ENCODE measurements around the gene MEF2D. TPM values are rescaled to one million over a fixed set of nuclear protein-coding genes. Genes with fewer than 3 reads are reported as not detected.
A peak's percentile ranks its signal among the peaks of the same experiment; 100 is the strongest.

MEF2D gene
- polyA plus RNA-seq, 1 donor: 102 TPM

DNA sequence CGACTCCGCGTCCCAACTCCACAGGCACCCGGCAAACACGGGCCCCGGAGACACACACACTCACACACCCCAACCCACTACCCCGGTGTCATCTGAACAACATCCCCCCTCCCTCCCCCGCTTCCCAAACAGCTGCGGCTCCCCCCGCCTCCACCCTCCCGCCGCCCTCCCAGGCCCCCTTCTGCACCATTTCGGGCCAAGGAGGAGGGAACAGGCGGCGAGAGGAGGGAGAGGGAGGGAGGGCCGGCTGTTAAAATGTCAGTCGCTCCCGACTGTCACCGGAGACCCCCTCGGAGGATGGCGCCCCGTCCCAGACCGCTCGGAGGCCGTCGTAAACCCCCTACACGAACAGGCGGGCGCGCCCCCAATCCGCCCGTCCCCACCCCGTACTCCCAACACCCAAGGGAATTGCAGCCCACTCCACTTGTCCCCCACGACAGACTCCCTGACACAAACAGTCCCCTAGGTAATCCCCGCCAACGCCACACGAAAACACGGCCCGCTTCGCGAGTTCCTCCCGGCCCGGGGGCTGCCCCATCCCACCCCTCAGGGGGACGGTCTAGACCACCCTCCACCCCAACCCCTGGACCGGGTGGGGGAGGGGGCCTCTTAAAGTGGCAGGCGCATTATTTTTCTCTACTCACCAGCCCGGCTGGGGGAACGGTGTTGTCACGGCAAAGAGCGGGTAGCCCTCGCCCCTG lies 583 bp downstream of the MEF2D start:
- DNase-seq: peak; percentile 86

DNA sequence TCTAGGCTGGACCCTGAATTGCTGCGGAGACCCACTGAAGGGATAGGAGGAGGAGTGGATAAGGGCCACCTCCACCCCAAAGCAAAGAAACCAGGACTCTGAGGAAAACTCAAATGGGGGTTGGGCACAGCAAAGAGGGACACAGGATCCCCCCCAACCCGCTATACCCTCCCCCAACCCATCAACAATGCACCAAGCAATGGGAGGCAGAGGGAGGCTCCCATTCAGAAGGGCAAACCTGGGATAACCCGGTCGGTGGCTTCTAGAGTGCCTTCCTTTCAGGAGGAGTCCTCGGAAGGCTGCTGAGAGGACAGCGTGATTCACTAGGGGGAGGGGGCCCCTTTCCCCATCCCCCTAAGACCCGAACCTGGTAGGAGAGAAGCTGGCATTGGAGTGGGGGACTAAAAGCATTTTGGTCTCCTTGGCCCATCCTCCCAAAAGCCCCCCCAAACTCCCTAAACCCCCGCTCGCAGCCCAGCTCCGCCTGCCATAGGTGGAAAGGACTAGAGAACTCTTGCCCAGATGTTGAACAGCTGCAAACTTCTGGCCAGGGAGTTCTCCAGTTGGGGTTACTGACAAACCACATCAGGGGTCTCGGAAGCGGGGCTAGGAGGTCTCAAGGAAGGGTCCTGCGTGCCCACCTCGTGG lies 1.3 kb downstream of the MEF2D start:
- no peak for DNase-seq

- DNase-seq: no peak
These were observed 2.0 kb downstream of the MEF2D start for GRCh38 chr1:156498432-156499193.

DNA sequence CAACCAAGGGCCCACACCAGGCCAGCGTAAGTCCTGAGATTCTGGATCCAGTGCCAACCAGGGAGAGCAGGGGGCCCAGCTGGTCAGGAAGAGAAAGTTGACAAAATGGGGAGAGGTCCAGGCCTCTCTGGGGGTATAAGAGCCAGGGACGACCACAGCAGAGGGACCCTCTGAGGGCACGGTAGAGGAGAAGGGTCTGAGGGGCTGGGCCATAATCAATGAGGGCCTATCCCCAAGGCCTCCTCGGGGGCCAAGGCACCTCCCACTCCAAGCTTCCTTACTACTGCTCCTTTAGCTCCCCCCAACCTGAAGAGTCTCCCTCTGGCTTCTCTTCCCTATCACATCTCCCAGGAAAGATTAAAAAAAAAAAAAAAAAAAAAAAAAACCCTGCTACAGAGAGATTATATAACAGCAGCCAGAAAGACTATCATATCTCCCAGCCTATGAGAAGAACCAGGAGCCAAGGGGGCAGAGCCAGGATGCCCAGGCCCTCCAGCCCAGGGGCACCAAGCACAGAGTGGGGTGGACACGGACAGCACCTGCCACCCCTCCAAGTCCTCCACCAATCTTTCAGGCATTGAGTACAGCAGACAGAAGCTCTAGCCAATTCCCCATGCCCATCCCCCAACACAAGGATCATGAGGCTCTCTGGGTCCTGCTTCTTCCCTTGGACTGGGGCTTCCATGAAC lies 2.7 kb downstream of the MEF2D start:
- DNase-seq: no peak

- DNase-seq: no peak
These were observed 3.4 kb downstream of the MEF2D start for GRCh38 chr1:156497078-156497742.

- DNase-seq: no peak
These were observed 4.3 kb downstream of the MEF2D start for GRCh38 chr1:156496211-156496761.

DNA sequence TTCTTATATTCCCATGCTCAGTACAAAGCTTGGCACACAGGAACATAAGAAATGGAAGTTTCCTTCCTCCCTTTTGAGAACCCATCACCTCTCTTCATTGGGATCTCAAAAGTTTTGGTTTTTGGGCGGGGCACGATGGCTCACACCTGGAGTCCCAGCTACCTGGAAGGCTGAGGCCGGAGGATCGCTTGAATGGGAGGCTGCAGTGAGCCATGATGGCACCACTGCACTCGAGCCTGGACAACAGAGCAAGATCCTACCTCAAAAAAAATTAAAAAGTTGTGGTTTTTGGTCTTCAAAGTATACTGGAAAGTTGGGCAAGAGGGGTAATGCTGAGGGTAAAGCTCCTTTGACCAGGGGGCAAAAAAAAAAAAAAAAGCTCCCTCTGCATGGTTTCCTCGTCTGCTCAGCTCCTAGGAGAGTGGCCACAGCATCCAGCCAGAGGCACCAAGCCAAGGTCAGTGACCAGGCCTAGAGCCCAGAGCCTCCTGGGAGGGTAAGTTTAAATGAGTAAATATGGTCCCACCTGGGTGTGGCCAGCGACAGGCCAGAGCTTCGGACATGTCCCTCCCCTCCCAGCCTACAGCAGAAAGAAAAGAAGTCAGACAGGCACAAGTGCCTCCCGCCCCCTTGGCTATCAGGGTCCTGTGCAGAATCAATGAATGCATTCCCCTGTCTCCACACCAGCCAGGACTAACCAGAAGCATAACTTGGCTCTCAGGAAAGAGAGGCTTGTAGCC lies 5.0 kb downstream of the MEF2D start:
- no peak for DNase-seq

DNA sequence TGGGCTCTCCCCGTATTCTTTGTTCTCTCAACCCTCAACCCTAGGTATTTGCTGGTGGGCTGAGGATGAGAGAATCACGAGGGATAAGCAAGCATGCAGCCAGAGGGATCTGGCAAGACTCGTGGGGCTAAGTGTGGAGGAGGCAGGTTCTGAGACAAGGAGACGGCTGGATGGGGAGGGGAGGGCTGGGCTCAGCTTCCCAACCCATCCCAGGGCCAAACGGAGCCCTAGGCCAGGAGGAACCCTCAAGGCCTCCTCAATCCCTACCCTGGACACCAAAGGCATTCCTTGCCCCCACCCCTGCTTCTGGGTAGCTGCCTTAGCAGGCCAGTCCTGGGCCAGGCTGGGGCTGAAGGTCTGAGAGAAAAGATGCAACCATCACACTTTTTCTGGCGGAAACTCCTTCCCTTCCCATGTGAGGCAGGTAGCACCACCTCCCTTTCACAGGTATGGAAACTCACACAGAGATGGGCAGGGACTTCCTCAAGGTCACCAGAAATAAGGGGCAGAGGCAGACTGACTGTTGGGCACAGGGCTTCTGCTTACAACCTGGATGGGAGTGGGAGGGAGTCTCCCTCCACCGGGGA lies 6.2 kb downstream of the MEF2D start:
- no peak for DNase-seq

- DNase-seq: no peak
These were observed 6.8 kb downstream of the MEF2D start for GRCh38 chr1:156493742-156494141.

DNA sequence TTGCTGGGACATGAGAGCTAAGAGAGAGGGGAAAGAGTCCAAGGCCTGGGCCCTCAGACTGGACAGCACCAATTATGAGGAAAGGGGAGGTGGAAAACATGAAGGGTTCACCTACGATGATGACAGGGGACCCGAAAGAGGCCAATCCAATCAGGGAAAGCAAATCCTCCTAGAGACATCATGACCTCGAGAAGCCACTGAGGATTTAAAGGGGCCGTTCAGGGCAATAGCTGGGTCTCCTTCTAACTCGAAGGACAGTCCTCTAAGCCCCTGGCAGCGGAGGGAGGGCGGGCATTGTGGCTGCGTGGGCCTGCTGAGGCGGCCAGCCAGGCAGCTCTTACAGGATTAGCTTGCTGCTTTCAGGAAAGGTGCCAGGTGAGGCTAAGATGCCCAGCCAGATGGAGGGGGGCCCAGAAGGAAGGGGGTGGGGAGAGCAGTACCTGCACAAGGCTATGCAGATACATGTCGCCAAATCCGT lies 7.4 kb downstream of the MEF2D start:
- DNase-seq: peak; percentile 59

- no peak for DNase-seq
These were observed 7.9 kb downstream of the MEF2D start for GRCh38 chr1:156492591-156493080.

GRCh38 chr1:156492013-156492590 lies 8.5 kb downstream of the MEF2D start:
- DNase-seq: no peak

- no peak for DNase-seq
These were observed 9.2 kb downstream of the MEF2D start for GRCh38 chr1:156491151-156491949.

- DNase-seq: no peak
These were observed 10.1 kb downstream of the MEF2D start for GRCh38 chr1:156490401-156491032.

DNA sequence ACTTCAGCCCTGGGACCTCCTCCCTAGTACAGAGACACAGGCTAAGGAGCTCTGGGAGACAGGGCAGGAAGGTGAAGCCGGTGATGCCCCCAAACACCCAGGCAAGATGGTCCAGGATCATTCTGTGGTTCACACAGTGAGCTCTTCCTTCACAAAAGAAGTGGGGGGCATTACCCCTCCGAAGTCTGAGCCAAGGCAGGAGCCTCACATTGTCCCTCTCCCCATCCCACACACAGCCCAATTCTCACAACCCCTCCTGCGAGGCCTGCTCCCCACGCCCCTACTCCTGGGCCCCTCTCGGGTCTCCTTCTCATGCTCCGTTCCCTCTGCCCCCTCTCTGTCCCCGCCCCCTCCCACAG lies 10.7 kb downstream of the MEF2D start:
- no peak for DNase-seq

DNA sequence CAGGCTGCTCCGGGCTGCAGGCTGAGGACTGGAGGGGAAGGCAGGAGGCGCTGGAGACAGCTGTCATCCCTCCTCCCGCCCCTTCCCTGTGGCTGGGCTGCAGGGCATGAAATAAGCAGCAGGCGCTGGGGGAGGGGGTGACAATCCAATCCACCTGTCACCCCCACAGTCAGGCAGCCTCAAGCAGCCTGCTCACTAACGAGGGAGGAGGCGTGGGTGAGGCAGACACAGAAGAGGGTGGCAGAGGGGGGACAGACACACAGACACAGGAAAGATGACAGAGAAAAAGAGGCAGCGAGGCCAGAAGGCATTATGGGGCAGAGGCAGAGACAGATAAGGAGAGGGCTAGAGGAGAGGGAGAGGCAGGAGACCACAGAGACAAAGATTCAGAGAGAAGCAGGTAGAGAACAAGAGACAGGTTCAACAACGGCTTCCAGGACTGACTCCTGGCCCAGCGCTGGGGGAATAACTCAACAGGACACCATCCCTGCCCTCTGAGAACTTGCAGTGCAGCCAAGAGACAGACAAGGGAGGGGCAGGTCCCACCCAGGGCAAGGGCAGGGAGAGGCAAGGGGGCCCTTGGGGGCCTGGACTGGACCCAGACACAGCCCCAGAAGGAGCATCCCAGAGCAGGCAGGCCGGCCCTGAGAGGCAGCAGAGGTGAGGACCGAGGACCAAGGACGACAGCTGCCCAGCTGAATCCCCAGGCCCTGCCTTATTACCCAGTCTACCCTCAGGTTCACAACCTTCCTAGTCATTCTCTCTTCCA lies 11.2 kb downstream of the MEF2D start:
- DNase-seq: peak; percentile 45

- no peak for DNase-seq
These were observed 11.9 kb downstream of the MEF2D start for GRCh38 chr1:156488566-156489165.

GRCh38 chr1:156487862-156488261 lies 12.7 kb downstream of the MEF2D start:
- DNase-seq: no peak
